GM12878 (cell line): ENCODE results near the gene BICC1. TPM values are rescaled to one million over a fixed set of nuclear protein-coding genes. Genes with fewer than 3 reads are reported as not detected.

ENCODE experiments used
- ATAC-seq: fragments of 200-7000 bp; cut with Tn5 transposase; 3 replicates; pipeline ENCODE4 v1.9.1; 2020; ENCODE audit warnings: mild to moderate bottlenecking, moderate library complexity
- BruUV-seq: library from RNA; stranded (reverse); fragments of 400-500 nt; replicated peaks from 2 replicates; lab custom pipeline; 2021; lab: Mats Ljungman, UMichigan
- CTCF ChIA-PET: fragments of 300-600 bp; sonication (Branson Sonifier 250); formaldehyde crosslinking; extraction: SDS; loops from one replicate; lab custom pipeline; 2021; ENCODE audit warnings: inconsistent platforms; lab: Yijun Ruan, JAX
- POLR2A ChIA-PET: fragments of 350-600 bp; formaldehyde crosslinking; extraction: SDS; loops from one replicate; lab custom pipeline; 2021; ENCODE audit warnings: inconsistent platforms; lab: Charles Lee
- RAD21 ChIA-PET: fragments of 300-600 bp; sonication (Branson Sonifier 250); formaldehyde crosslinking; loops from one replicate; lab custom pipeline; 2023; ENCODE audit warnings: antibody characterized with exemption; ENCODE audit not compliant: unreplicated experiment; lab: Charles Lee
- SMC1A ChIA-PET: fragments of 300-600 bp; sonication (Branson Sonifier 250); formaldehyde crosslinking; loops from one replicate; lab custom pipeline; 2023; ENCODE audit not compliant: unreplicated experiment, uncharacterized antibody; lab: Charles Lee
- DNase-seq: peaks from one replicate; pipeline ENCODE4 v3.0.0-alpha.2; 2011; ENCODE audit warnings: low read depth, low spot score
- FAIRE-seq: peaks from 3 replicates; lab custom pipeline; 2011; peaks lifted over from hg19 to GRCh38; lab: Jason Lieb, UNC
- H2AFZ ChIP-seq: 2 replicates; pipeline ENCODE4 v1.6.0; 2011; ENCODE audit warnings: low read depth, low read length, control low read depth; ENCODE audit not compliant: control insufficient read depth
- H3K27ac ChIP-seq: 2 replicates; pipeline ENCODE4 v1.5.1; 2011; ENCODE audit warnings: control low read depth; ENCODE audit not compliant: control insufficient read depth, insufficient read depth
- H3K27me3 ChIP-seq, 2 experiments: replicated peaks in 1 of 2; 2 replicates each; pipeline versions ENCODE4 v1.6.0 to v1.6.1; 2011; ENCODE audit warnings: low read length in 1 of 2; ENCODE audit not compliant: control insufficient read depth in 2 of 2, insufficient read depth in 2 of 2
- H3K36me3 ChIP-seq, 2 experiments: 2 replicates each; pipeline ENCODE4 v1.5.1; 2011; ENCODE audit warnings: low read length in 1 of 2; ENCODE audit not compliant: control insufficient read depth in 2 of 2, insufficient read depth in 2 of 2
- H3K4me1 ChIP-seq: 2 replicates; pipeline ENCODE4 v1.6.1; 2011; ENCODE audit warnings: mild to moderate bottlenecking, low read length, moderate library complexity, mixed read lengths; ENCODE audit not compliant: control insufficient read depth, insufficient read depth
- H3K4me2 ChIP-seq: 2 replicates; pipeline ENCODE4 v1.6.0; 2011; ENCODE audit warnings: control low read depth; ENCODE audit not compliant: control insufficient read depth, insufficient read depth
- H3K4me3 ChIP-seq: fragments of 200-600 bp; sonication (generic); 2 replicates; pipeline ENCODE4 v1.5.1; 2016
- H3K79me2 ChIP-seq: 2 replicates; pipeline ENCODE4 v1.6.0; 2011; ENCODE audit warnings: low read length; ENCODE audit not compliant: control insufficient read depth, insufficient read depth
- H3K9ac ChIP-seq: 2 replicates; pipeline ENCODE4 v1.8.0; 2011; ENCODE audit warnings: low read length, control low read depth, mixed read lengths; ENCODE audit not compliant: control insufficient read depth, insufficient read depth
- H3K9me3 ChIP-seq: replicated peaks from 3 replicates; pipeline ENCODE4 v1.5.1; 2011; ENCODE audit warnings: mild to moderate bottlenecking, low read length; ENCODE audit not compliant: control insufficient read depth, insufficient read depth
- H4K20me1 ChIP-seq: 2 replicates; pipeline ENCODE4 v1.6.0; 2011; ENCODE audit not compliant: control insufficient read depth, insufficient read depth
- ATF2 ChIP-seq: IDR thresholded peaks from 2 replicates; pipeline ENCODE4 v1.6.1; 2012; ENCODE audit warnings: low read length, inconsistent platforms
- ATF7 ChIP-seq: fragments of 450-650 bp; IDR thresholded peaks from 2 replicates; pipeline ENCODE4 v1.6.1; 2016; ENCODE audit warnings: low read depth, mild to moderate bottlenecking
- ELK1 ChIP-seq: IDR thresholded peaks from 2 replicates; pipeline ENCODE4 v1.6.1; 2012; ENCODE audit warnings: low read depth, low read length, improper control_type of control experiment
- MTA2 ChIP-seq: fragments of 450-650 bp; IDR thresholded peaks from 2 replicates; pipeline ENCODE4 v1.6.1; 2016; ENCODE audit warnings: low read depth, mild to moderate bottlenecking, moderate library complexity
- RFX5 ChIP-seq: IDR thresholded peaks from 2 replicates; pipeline ENCODE4 v1.6.1; 2011; ENCODE audit warnings: low read depth, low read length, improper control_type of control experiment
- SMAD1 ChIP-seq: fragments of 450-650 bp; IDR thresholded peaks from 2 replicates; pipeline ENCODE4 v1.6.1; 2018; ENCODE audit warnings: mild to moderate bottlenecking, low read depth; ENCODE audit not compliant: partially characterized antibody
- SRF ChIP-seq, 2 experiments: IDR thresholded peaks; 2 replicates each; pipeline ENCODE4 v1.6.1; 2011; ENCODE audit warnings: low read depth in 2 of 2, low read length in 2 of 2, mild to moderate bottlenecking in 1 of 2, moderate library complexity in 1 of 2
- STAT1 ChIP-seq: fragments of 450-650 bp; conservative IDR thresholded peaks from 2 replicates; pipeline ENCODE4 v1.6.1; 2014; ENCODE audit warnings: antibody characterized with exemption, mild to moderate bottlenecking
- ZNF622 ChIP-seq: fragments of 450-650 bp; IDR thresholded peaks from 2 replicates; pipeline ENCODE4 v1.6.1; 2017; ENCODE audit warnings: mild to moderate bottlenecking, inconsistent platforms
- ZZZ3 ChIP-seq: IDR thresholded peaks from 2 replicates; pipeline ENCODE4 v1.6.1; 2011; ENCODE audit warnings: low read depth; ENCODE audit not compliant: control insufficient read depth, insufficient read length
- WGBS: methylation state at CpG from one replicate; pipeline ENCODE4 v1.1.6; 2016; ENCODE audit warnings: low lambda C conversion rate; ENCODE audit not compliant: insufficient replicate concordance, insufficient coverage; ENCODE audit errors: missing lambda C conversion rate; 5-methylcytosine and 5-hydroxymethylcytosine counted together
- in situ Hi-C: fragments of 300-500 bp; cut with MboI; formaldehyde crosslinking; loops from 9 replicates; pipeline ENCODE4 v1.14.3; 2018; ENCODE audit warnings: mixed read lengths
- intact Hi-C: fragments of 100-400 bp; cut with micrococcal nuclease; formaldehyde crosslinking; loops from one replicate; pipeline ENCODE4 v1.14.2; 2022; ENCODE audit not compliant: unreplicated experiment
- polyA plus RNA-seq, 11 experiments: library from polyadenylated mRNA; depleted of rRNA in 4 of 11; unstranded in 6 of 11; stranded (reverse) in 5 of 11; fragments of >200 nt; fragmentation: Nextera tagmentation in 4 of 11; fragmentation: Illumina TruSeq in 1 of 11; extraction: Ambion mirVana in 4 of 11; extraction: Trizol in 1 of 11; gene quantifications; 1 replicate in 1 of 11; 2 replicates in 10 of 11; pipeline versions ENCODE4 v1.2.1 to v1.2.3, GENCODE V29; 2011 to 2016; ENCODE audit warnings: inconsistent platforms in 2 of 11, missing spikeins in 2 of 11, low read depth in 1 of 11
- total RNA-seq, 4 experiments: library from RNA; depleted of rRNA in 3 of 4; stranded (reverse); fragments of >200 nt in 3 of 4; fragmentation: Illumina TruSeq in 1 of 4; extraction: Trizol in 1 of 4; gene quantifications; 2 replicates each; pipeline versions ENCODE4 v1.2.1 to v1.2.3, GENCODE V29; 2013 to 2021
- TF ChIP-seq, protein P1 (sequence below): fragments of 150-350 bp; IDR thresholded peaks from 2 replicates; pipeline ENCODE4 v1.6.1; 2014; ENCODE audit warnings: mild to moderate bottlenecking, low read depth, low read length
- TF ChIP-seq, protein P2 (sequence below): fragments of 450-650 bp; IDR thresholded peaks from 2 replicates; pipeline ENCODE4 v1.6.1; 2017; ENCODE audit warnings: mild to moderate bottlenecking, moderate library complexity
- TF ChIP-seq, protein P3 (sequence below): IDR thresholded peaks from 2 replicates; pipeline ENCODE4 v1.6.1; 2011; ENCODE audit warnings: borderline replicate concordance, low read depth, mild to moderate bottlenecking, moderate library complexity, mixed read lengths, low read length; ENCODE audit not compliant: insufficient read depth; ENCODE audit errors: extremely low read length

Gene BICC1
- total and polyA plus RNA-seq, 10 of the 15 experiments (the other 5 are each of a cell fraction or from before 2014, with no cell fraction given) = 0.01 to 0.10 (median 0.04) TPM; not detected in 5

DNA sequence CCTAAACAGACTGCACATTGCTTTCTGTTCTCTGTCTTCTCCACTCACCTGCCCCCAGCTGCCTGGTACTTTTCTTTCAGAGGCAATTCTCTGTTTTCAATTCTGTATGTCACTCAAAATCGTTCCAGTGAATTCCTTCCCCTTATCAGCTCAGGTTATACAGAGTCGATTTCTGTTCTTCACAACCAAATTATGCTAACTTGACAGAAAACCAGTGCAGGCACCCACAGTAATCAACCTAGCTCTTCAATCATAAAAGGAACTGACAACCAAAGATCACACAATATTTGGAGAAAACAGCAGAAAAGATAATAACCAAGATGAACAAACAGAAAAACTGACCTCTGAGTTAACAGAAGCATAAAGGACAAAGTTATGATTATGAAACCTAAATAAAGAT lies 360.5 kb downstream of the BICC1 start:
- DNase-seq = no peak
- Histone ChIP-seq H3K4me2 (no peak overlapping the region), H3K36me3 (no peaks in the 10 kb centered on the region), H3K4me3 (no peak overlapping the region), H3K9ac (no peak overlapping the region), H4K20me1 (no peaks in the 10 kb centered on the region), H3K4me1 (no peaks in the 10 kb centered on the region)
- WGBS = 0% methylated on average over 2 of the region's 2 CpGs
- no TSS peak for BruUV-seq
- no peak for TF ChIP-seq ATF7
- no peak for TF ChIP-seq MTA2
- no peak for TF ChIP-seq ZNF622
- no peak for TF ChIP-seq ZZZ3
- no peak for TF ChIP-seq ELK1
- TF ChIP-seq, protein P1, sequence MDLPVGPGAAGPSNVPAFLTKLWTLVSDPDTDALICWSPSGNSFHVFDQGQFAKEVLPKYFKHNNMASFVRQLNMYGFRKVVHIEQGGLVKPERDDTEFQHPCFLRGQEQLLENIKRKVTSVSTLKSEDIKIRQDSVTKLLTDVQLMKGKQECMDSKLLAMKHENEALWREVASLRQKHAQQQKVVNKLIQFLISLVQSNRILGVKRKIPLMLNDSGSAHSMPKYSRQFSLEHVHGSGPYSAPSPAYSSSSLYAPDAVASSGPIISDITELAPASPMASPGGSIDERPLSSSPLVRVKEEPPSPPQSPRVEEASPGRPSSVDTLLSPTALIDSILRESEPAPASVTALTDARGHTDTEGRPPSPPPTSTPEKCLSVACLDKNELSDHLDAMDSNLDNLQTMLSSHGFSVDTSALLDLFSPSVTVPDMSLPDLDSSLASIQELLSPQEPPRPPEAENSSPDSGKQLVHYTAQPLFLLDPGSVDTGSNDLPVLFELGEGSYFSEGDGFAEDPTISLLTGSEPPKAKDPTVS = no peak
- no peak for TF ChIP-seq ATF2
- TF ChIP-seq, protein P2, sequence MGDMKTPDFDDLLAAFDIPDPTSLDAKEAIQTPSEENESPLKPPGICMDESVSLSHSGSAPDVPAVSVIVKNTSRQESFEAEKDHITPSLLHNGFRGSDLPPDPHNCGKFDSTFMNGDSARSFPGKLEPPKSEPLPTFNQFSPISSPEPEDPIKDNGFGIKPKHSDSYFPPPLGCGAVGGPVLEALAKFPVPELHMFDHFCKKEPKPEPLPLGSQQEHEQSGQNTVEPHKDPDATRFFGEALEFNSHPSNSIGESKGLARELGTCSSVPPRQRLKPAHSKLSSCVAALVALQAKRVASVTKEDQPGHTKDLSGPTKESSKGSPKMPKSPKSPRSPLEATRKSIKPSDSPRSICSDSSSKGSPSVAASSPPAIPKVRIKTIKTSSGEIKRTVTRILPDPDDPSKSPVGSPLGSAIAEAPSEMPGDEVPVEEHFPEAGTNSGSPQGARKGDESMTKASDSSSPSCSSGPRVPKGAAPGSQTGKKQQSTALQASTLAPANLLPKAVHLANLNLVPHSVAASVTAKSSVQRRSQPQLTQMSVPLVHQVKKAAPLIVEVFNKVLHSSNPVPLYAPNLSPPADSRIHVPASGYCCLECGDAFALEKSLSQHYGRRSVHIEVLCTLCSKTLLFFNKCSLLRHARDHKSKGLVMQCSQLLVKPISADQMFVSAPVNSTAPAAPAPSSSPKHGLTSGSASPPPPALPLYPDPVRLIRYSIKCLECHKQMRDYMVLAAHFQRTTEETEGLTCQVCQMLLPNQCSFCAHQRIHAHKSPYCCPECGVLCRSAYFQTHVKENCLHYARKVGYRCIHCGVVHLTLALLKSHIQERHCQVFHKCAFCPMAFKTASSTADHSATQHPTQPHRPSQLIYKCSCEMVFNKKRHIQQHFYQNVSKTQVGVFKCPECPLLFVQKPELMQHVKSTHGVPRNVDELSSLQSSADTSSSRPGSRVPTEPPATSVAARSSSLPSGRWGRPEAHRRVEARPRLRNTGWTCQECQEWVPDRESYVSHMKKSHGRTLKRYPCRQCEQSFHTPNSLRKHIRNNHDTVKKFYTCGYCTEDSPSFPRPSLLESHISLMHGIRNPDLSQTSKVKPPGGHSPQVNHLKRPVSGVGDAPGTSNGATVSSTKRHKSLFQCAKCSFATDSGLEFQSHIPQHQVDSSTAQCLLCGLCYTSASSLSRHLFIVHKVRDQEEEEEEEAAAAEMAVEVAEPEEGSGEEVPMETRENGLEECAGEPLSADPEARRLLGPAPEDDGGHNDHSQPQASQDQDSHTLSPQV = no peak
- no peak for TF ChIP-seq STAT1
- no peak for TF ChIP-seq SMAD1
- no peak for TF ChIP-seq SRF (IDR thresholded peaks at IDR 0.05; ENCODE audit: low read depth in 2 of 2, low read length in 2 of 2)
- no peak for TF ChIP-seq RFX5
- TF ChIP-seq, protein P3, sequence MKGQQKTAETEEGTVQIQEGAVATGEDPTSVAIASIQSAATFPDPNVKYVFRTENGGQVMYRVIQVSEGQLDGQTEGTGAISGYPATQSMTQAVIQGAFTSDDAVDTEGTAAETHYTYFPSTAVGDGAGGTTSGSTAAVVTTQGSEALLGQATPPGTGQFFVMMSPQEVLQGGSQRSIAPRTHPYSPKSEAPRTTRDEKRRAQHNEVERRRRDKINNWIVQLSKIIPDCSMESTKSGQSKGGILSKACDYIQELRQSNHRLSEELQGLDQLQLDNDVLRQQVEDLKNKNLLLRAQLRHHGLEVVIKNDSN = no peak
- TF ChIP-seq, all 136 proteins: peak for 0
- ChIA-PET CTCF (interaction anchor here (1.1 kb wide), 1 partner anchor 8 kb away, joined by 3 read pairs; no protein-coding TSS in a partner anchor), SMC1A (no interaction called here), POLR2A (no interaction called here), RAD21 (interaction anchor here (0.9 kb wide), 1 partner anchor 49 kb away, joined by 3 read pairs; no protein-coding TSS in a partner anchor)
- FAIRE-seq (no peak), ATAC-seq (no peak)
- Histone ChIP-seq H3K27ac (no peak overlapping the region), H3K9me3 (no peaks in the 10 kb centered on the region), H3K27me3 (no peaks in the 10 kb centered on the region), H3K79me2 (no peaks in the 10 kb centered on the region), H2AFZ (no peak overlapping the region)
- intact Hi-C loops = no loop called here
- in situ Hi-C loops = no loop called here
